ENCODE data around the gene ATF7IP2.

DNA sequence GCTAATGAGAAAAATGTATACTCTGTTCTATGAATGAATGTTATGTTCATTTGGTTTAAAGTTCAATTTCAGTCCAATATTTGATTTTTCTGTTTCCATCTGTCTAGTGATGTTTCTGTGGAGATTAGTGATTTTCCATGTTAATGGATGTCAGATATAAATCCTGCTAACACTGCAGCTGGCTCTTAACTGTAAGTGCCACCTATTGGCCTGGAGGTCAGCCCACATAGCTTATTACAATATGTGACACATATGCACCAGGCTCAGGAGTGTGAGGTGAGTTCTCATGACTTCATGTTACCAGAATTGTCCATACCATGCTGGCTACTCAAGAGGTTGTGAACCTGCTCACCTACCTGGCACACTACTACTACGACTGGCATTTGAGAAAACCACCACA is 17.1 kb downstream of the ATF7IP2 start:
- TF ChIP-seq, protein P1, sequence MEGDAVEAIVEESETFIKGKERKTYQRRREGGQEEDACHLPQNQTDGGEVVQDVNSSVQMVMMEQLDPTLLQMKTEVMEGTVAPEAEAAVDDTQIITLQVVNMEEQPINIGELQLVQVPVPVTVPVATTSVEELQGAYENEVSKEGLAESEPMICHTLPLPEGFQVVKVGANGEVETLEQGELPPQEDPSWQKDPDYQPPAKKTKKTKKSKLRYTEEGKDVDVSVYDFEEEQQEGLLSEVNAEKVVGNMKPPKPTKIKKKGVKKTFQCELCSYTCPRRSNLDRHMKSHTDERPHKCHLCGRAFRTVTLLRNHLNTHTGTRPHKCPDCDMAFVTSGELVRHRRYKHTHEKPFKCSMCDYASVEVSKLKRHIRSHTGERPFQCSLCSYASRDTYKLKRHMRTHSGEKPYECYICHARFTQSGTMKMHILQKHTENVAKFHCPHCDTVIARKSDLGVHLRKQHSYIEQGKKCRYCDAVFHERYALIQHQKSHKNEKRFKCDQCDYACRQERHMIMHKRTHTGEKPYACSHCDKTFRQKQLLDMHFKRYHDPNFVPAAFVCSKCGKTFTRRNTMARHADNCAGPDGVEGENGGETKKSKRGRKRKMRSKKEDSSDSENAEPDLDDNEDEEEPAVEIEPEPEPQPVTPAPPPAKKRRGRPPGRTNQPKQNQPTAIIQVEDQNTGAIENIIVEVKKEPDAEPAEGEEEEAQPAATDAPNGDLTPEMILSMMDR (IDR thresholded peaks at IDR 0.05) = no peak
- TF ChIP-seq POLR2A (IDR thresholded peaks at IDR 0.05) = no peak
